SK-N-MC (cell line): ENCODE data around the gene CTNNA1.

Source experiments
- EZH2 ChIP-seq: fragments of 200-600 bp; sonication (generic); IDR thresholded peaks from one replicate; pipeline ENCODE4 v1.6.1; 2017; ENCODE audit warnings: antibody characterized with exemption
- FOXP2 ChIP-seq: optimal IDR thresholded peaks from 2 replicates; pipeline ENCODE3; 2011; ENCODE audit warnings: mild to moderate bottlenecking, moderate library complexity; ENCODE audit not compliant: insufficient read depth; ENCODE audit errors: extremely low read length, control extremely low read depth
- POLR2AphosphoS5 ChIP-seq: IDR thresholded peaks from 2 replicates; pipeline ENCODE4 v1.6.1; 2012; ENCODE audit warnings: mild to moderate bottlenecking, low read depth, low read length, borderline replicate concordance

DNA sequence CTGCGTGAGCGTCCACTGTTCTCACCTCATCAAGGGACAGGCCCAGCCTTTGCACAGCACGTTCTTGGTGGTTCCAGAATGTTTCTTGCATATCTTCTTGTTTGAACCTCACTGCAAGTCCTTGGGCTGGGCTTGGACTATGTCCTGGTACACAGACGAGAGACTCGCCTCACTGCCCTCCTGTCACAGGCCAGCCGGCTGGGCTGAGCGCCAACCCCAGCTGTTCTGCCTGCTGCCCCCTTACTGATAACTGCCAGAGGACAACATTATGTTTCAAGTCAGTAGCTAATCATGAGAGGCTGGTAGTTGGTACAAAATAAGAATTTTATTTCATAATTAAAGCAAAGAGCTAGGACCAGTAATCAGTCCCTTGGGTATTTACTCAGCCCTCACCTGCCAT, 174.8 kb downstream of the CTNNA1 start:
- no peak for TF ChIP-seq EZH2
- TF ChIP-seq POLR2AphosphoS5 = no peak
- no peak for TF ChIP-seq FOXP2
